RWPE1 (cell line): ENCODE measurements around the gene PLD6.

ENCODE experiments used
- CTCF ChIA-PET: fragments of 350-600 bp; sonication (Branson Sonifier 250); formaldehyde crosslinking; extraction: SDS; loops from one replicate; lab custom pipeline; 2021; lab: Yijun Ruan, JAX
- POLR2A ChIA-PET: fragments of 400-600 bp; formaldehyde crosslinking; extraction: SDS; loops from one replicate; lab custom pipeline; 2020; ENCODE audit warnings: antibody characterized with exemption; ENCODE audit not compliant: low non-redundant PET; lab: Yijun Ruan, JAX
- DNase-seq: peaks from one replicate; pipeline ENCODE4 v3.0.0; 2012; ENCODE audit warnings: low spot score
- H3K27ac ChIP-seq: fragments of 450-650 bp; 2 replicates; pipeline ENCODE4 v1.5.1; 2017
- CTCF ChIP-seq: fragments of 450-650 bp; conservative IDR thresholded peaks from 2 replicates; pipeline ENCODE4 v1.5.1; 2017; ENCODE audit warnings: low read depth, mild to moderate bottlenecking

PLD6 gene

GRCh38 chr17:17220529-17220928 lies 14.4 kb upstream of the PLD6 start:
- ChIA-PET POLR2A (no interaction called here), CTCF (no interaction called here)
- H3K27ac ChIP-seq: no peak overlapping the region
- TF ChIP-seq CTCF: no peak
- no peak for DNase-seq

- H3K27ac ChIP-seq: no peak overlapping the region
- DNase-seq: no peak
- CTCF ChIA-PET: no interaction called here
- no peak for TF ChIP-seq CTCF
- POLR2A ChIA-PET: no interaction called here
Measured at GRCh38 chr17:17217995-17218394, 11.9 kb upstream of the PLD6 start.

- no peak for DNase-seq
- ChIA-PET POLR2A (no interaction called here), CTCF (no interaction called here)
- 0 out of 2 replicates have a peak overlapping the region, but pooled peaks have one; percentile 17 for H3K27ac ChIP-seq
- TF ChIP-seq CTCF: no peak
Measured at GRCh38 chr17:17216776-17217175, 10.6 kb upstream of the PLD6 start.

GRCh38 chr17:17216236-17216635 lies 10.1 kb upstream of the PLD6 start:
- H3K27ac ChIP-seq: peak overlapping the region; percentile 17; the same call in 1 of the 2 replicates
- TF ChIP-seq CTCF: no peak
- POLR2A ChIA-PET: no interaction called here
- CTCF ChIA-PET: no interaction called here
- no peak for DNase-seq

GRCh38 chr17:17215575-17215974 lies 9.4 kb upstream of the PLD6 start:
- DNase-seq: no peak
- TF ChIP-seq CTCF: no peak
- CTCF ChIA-PET: no interaction called here

GRCh38 chr17:17214646-17215436 lies 8.7 kb upstream of the PLD6 start:
- no peak for DNase-seq
- POLR2A ChIA-PET: no interaction called here
- no peak for TF ChIP-seq CTCF
- CTCF ChIA-PET: interaction anchor here (0.6 kb wide), 1 partner anchor 15 kb away, joined by 3 read pairs; no protein-coding TSS in a partner anchor
- H3K27ac ChIP-seq: no peak overlapping the region

More at GRCh38 chr17:17215575-17215974, 9.4 kb upstream of the PLD6 start:
- H3K27ac ChIP-seq: peak overlapping the region; percentile 17; the same call in 1 of the 2 replicates
- POLR2A ChIA-PET: no interaction called here
